ENCODE results near the gene PHLDB1. TPM values are rescaled to one million over a fixed set of nuclear protein-coding genes. Genes with fewer than 3 reads are reported as not detected.

PHLDB1 gene
- polyA plus RNA-seq, 1 donor (not counting 4 experiments of a cell fraction or from before 2014, with no cell fraction given) = 35.0 TPM

DNA sequence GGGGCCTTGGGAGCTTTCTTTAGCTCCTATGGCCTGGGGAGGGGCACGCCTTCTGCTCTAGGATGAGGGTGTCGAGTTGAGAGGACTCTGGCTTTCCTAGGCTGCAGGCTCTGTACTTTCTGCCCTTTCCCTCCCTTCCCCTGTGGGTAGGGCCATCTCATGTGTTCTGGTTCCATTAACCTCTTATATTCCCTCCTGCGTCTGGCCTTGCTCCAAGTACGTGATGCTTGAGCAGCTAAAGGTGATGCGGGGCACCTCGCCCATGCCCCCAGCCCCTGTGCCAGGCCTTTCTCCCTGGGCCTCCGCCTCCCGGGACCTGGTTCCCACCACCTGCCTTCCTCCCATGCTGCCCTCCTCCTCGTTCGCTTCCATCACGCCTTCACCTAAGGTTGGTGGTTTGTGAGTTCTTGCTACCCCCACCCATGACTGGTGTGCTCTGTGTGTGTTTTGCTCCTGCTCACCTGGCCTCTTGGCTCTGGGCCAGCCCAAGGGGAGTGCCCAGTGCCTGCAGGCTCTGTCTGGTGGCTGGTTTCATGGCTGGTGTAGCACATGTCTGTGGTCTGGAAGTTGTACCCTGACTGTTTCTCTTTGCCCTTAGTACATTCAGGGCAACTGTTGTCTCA lies 34.1 kb downstream of the PHLDB1 start:
- H3K27ac ChIP-seq (ENCODE audit: control insufficient read depth, insufficient read depth, low read length) = no peak overlapping the region
- no peaks in the 10 kb centered on the region for H3K27me3 ChIP-seq (ENCODE audit: control insufficient read depth, extremely low read depth, insufficient read depth, low read length)
- no peaks in the 10 kb centered on the region for H3K9me3 ChIP-seq (ENCODE audit: control insufficient read depth, low read depth, low read length)
- TF ChIP-seq, protein P1, sequence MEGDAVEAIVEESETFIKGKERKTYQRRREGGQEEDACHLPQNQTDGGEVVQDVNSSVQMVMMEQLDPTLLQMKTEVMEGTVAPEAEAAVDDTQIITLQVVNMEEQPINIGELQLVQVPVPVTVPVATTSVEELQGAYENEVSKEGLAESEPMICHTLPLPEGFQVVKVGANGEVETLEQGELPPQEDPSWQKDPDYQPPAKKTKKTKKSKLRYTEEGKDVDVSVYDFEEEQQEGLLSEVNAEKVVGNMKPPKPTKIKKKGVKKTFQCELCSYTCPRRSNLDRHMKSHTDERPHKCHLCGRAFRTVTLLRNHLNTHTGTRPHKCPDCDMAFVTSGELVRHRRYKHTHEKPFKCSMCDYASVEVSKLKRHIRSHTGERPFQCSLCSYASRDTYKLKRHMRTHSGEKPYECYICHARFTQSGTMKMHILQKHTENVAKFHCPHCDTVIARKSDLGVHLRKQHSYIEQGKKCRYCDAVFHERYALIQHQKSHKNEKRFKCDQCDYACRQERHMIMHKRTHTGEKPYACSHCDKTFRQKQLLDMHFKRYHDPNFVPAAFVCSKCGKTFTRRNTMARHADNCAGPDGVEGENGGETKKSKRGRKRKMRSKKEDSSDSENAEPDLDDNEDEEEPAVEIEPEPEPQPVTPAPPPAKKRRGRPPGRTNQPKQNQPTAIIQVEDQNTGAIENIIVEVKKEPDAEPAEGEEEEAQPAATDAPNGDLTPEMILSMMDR (optimal IDR thresholded peaks at IDR 0.05 in 1 of 3, IDR thresholded peaks at IDR 0.05 in 1 of 3, conservative IDR thresholded peaks at IDR 0.05 in 1 of 3; ENCODE audit: extremely low read depth in 1 of 3, insufficient read depth in 2 of 3, low read length in 3 of 3) = no peak
- TF ChIP-seq EZH2 (IDR thresholded peaks at IDR 0.05; ENCODE audit: low read length) = no peak
- H3K79me2 ChIP-seq (ENCODE audit: control insufficient read depth, insufficient read depth, low read length) = no peaks in the 10 kb centered on the region
- no peak overlapping the region for H3K9ac ChIP-seq (ENCODE audit: control insufficient read depth, extremely low read depth, insufficient read depth, low read length)
- H3K4me1 ChIP-seq (ENCODE audit: control insufficient read depth, extremely low read depth, insufficient read depth, low read length) = peaks cover 13% of the 10 kb centered on the region
- no peak overlapping the region for H3K4me3 ChIP-seq (ENCODE audit: control insufficient read depth in 2 of 3, extremely low read depth in 1 of 3, insufficient read depth in 2 of 3, low read depth in 1 of 3, low read length in 3 of 3)
- no peak overlapping the region for H2AFZ ChIP-seq (ENCODE audit: control insufficient read depth, low read length)
- dilution Hi-C loops (cut with MboI; ENCODE audit: extremely low pct_ligation_motif_present, low sequenced_read_pairs) = no loop called here
- peaks cover 32 to 36% of the 10 kb centered on the region in 2 experiments for H3K36me3 ChIP-seq (ENCODE audit: control insufficient read depth in 2 of 2, extremely low read depth in 1 of 2, insufficient read depth in 2 of 2, low read length in 2 of 2)
- FAIRE-seq = peak; percentile 78
- H3K9me1 ChIP-seq (ENCODE audit: control insufficient read depth, extremely low read depth, insufficient read depth, low read length) = peaks cover 3% of the 10 kb centered on the region
- no peak for DNase-seq (ENCODE audit: low read depth, low spot score)
- peak overlapping the region; percentile 8 for H3K4me2 ChIP-seq (ENCODE audit: control insufficient read depth, extremely low read depth, insufficient read depth, low read depth, low read length)
- no peaks in the 10 kb centered on the region for H4K20me1 ChIP-seq (ENCODE audit: control insufficient read depth, extremely low read depth, insufficient read depth, low read length)

DNA sequence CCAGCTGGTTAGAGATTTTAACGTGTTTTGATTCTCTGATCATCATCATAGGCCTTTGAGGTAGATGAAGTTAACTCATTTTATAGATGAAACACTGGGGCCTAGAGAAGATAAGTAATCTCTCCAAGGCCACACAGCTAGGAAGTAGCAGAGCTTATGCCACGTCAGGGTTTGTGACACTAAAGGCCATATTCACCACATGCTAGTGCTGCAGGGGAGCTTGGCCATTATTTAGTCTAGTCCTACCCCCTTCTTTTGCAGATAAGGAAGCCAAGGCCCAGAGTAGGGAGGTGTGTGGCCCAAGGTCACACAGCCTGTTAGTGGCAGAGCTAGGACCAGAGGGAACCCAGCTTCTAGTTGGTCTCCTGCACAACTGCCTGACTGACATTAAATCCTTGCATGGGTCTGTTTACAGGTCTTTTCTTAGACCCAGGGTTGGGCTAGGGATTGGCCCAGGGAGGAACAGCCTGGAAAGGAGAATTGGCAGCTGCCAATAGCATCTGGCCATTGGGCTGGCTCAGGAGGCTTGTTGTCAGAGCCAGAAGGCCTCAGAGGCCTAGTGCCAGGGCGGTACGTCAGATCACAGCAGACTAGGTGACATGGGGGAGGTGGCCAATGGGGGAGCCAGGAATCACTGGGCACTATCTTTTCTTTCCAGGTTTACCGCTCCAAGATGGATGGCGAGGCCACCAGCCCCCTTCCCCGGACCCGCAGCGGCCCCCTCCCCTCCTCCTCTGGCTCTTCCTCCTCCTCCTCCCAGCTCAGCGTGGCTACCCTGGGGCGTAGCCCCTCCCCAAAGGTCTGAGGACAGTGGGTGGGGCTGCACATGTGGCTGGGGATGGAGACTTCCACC lies 36.0 kb downstream of the PHLDB1 start:
- H3K9me1 ChIP-seq (ENCODE audit: control insufficient read depth, extremely low read depth, insufficient read depth, low read length) = peaks cover 3% of the 10 kb centered on the region
- DNase-seq (ENCODE audit: low read depth, low spot score) (no peak), FAIRE-seq (no peak)
- dilution Hi-C loops (cut with MboI; ENCODE audit: extremely low pct_ligation_motif_present, low sequenced_read_pairs) = no loop called here
- no peak overlapping the region for H3K4me2 ChIP-seq (ENCODE audit: control insufficient read depth, extremely low read depth, insufficient read depth, low read depth, low read length)
- H3K36me3 ChIP-seq (ENCODE audit: control insufficient read depth in 2 of 2, extremely low read depth in 1 of 2, insufficient read depth in 2 of 2, low read length in 2 of 2) = peaks cover 36 to 38% of the 10 kb centered on the region in 2 experiments
- no peak overlapping the region for H2AFZ ChIP-seq (ENCODE audit: control insufficient read depth, low read length)
- H3K9ac ChIP-seq (ENCODE audit: control insufficient read depth, extremely low read depth, insufficient read depth, low read length) = no peak overlapping the region
- no peak overlapping the region for H3K4me3 ChIP-seq (ENCODE audit: control insufficient read depth in 2 of 3, extremely low read depth in 1 of 3, insufficient read depth in 2 of 3, low read depth in 1 of 3, low read length in 3 of 3)
- H3K9me3 ChIP-seq (ENCODE audit: control insufficient read depth, low read depth, low read length) = no peaks in the 10 kb centered on the region
- H3K27ac ChIP-seq (ENCODE audit: control insufficient read depth, insufficient read depth, low read length) = no peak overlapping the region
- TF ChIP-seq, protein P1 (optimal IDR thresholded peaks at IDR 0.05 in 1 of 3, IDR thresholded peaks at IDR 0.05 in 1 of 3, conservative IDR thresholded peaks at IDR 0.05 in 1 of 3; ENCODE audit: extremely low read depth in 1 of 3, insufficient read depth in 2 of 3, low read length in 3 of 3) = no peak
- peaks cover 13% of the 10 kb centered on the region for H3K4me1 ChIP-seq (ENCODE audit: control insufficient read depth, extremely low read depth, insufficient read depth, low read length)
- H4K20me1 ChIP-seq (ENCODE audit: control insufficient read depth, extremely low read depth, insufficient read depth, low read length) = no peaks in the 10 kb centered on the region
- H3K79me2 ChIP-seq (ENCODE audit: control insufficient read depth, insufficient read depth, low read length) = no peaks in the 10 kb centered on the region
- H3K27me3 ChIP-seq (ENCODE audit: control insufficient read depth, extremely low read depth, insufficient read depth, low read length) = no peaks in the 10 kb centered on the region

Data from keratinocyte (primary cell).